ENCODE results near the gene ANKS6. TPM values are rescaled to one million over a fixed set of nuclear protein-coding genes. Genes with fewer than 3 reads are reported as not detected.

ANKS6 gene
- total and polyA plus RNA-seq, 2 experiments from 2014 or later: 25.5 to 40.3 TPM

GRCh38 chr9:98760231-98760630 lies 36.1 kb downstream of the ANKS6 start:
- H3K9me3 ChIP-seq (ENCODE audit: low read depth): no peaks in the 10 kb centered on the region
- no peak for TF ChIP-seq CTCF (IDR thresholded peaks at IDR 0.05; ENCODE audit: low read depth, low read length)
- H3K27ac ChIP-seq: no peak overlapping the region
- no peaks in the 10 kb centered on the region for H3K27me3 ChIP-seq
- peaks cover 9% of the 10 kb centered on the region for H3K36me3 ChIP-seq
- DNase-seq (ENCODE audit: low read depth in 1 of 2, low spot score in 1 of 2): no peak
- H3K4me3 ChIP-seq: no peak overlapping the region
- no peaks in the 10 kb centered on the region for H3K4me1 ChIP-seq (ENCODE audit: low read depth)

GRCh38 chr9:98755006-98755618 lies 41.2 kb downstream of the ANKS6 start:
- no peak overlapping the region for H3K27ac ChIP-seq
- no peak for DNase-seq (ENCODE audit: low read depth in 1 of 2, low spot score in 1 of 2)
- H3K4me3 ChIP-seq: no peak overlapping the region
- no peaks in the 10 kb centered on the region for H3K4me1 ChIP-seq (ENCODE audit: low read depth)
- H3K36me3 ChIP-seq: peaks cover 29% of the 10 kb centered on the region
- H3K27me3 ChIP-seq: no peaks in the 10 kb centered on the region
- no peaks in the 10 kb centered on the region for H3K9me3 ChIP-seq (ENCODE audit: low read depth)
- no peak for TF ChIP-seq CTCF (IDR thresholded peaks at IDR 0.05; ENCODE audit: low read depth, low read length)

GRCh38 chr9:98751210-98751609 lies 45.1 kb downstream of the ANKS6 start:
- Histone ChIP-seq H3K27ac (no peak overlapping the region), H3K4me3 (no peak overlapping the region), H3K27me3 (no peaks in the 10 kb centered on the region), H3K36me3 (peaks cover 30% of the 10 kb centered on the region), H3K9me3 (ENCODE audit: low read depth) (no peaks in the 10 kb centered on the region), H3K4me1 (ENCODE audit: low read depth) (no peaks in the 10 kb centered on the region)
- TF ChIP-seq CTCF (IDR thresholded peaks at IDR 0.05; ENCODE audit: low read depth, low read length): no peak
- no peak for DNase-seq (ENCODE audit: low read depth in 1 of 2, low spot score in 1 of 2)

- Histone ChIP-seq H3K36me3 (peaks cover 27% of the 10 kb centered on the region), H3K27ac (no peak overlapping the region), H3K4me1 (ENCODE audit: low read depth) (no peaks in the 10 kb centered on the region), H3K27me3 (no peaks in the 10 kb centered on the region), H3K4me3 (no peak overlapping the region), H3K9me3 (ENCODE audit: low read depth) (no peaks in the 10 kb centered on the region)
- no peak for DNase-seq (ENCODE audit: low read depth in 1 of 2, low spot score in 1 of 2)
- no peak for TF ChIP-seq CTCF (IDR thresholded peaks at IDR 0.05; ENCODE audit: low read depth, low read length)
These were observed 45.8 kb downstream of the ANKS6 start for GRCh38 chr9:98750364-98751060.

- Histone ChIP-seq H3K27me3 (no peaks in the 10 kb centered on the region), H3K4me1 (ENCODE audit: low read depth) (no peaks in the 10 kb centered on the region), H3K36me3 (peaks cover 18% of the 10 kb centered on the region), H3K27ac (no peak overlapping the region), H3K9me3 (ENCODE audit: low read depth) (no peaks in the 10 kb centered on the region), H3K4me3 (no peak overlapping the region)
- no peak for DNase-seq (ENCODE audit: low read depth in 1 of 2, low spot score in 1 of 2)
- TF ChIP-seq CTCF (IDR thresholded peaks at IDR 0.05; ENCODE audit: low read depth, low read length): no peak
These were observed 48.9 kb downstream of the ANKS6 start for GRCh38 chr9:98747476-98747875.
